Measurements from ENCODE around the gene HBG1.
"Not testable (repeated sequence)": the region's sequence is repeated elsewhere in the genome, so short reads cannot be mapped to it uniquely, and the experiment has no call there.

Gene HBG1

DNA sequence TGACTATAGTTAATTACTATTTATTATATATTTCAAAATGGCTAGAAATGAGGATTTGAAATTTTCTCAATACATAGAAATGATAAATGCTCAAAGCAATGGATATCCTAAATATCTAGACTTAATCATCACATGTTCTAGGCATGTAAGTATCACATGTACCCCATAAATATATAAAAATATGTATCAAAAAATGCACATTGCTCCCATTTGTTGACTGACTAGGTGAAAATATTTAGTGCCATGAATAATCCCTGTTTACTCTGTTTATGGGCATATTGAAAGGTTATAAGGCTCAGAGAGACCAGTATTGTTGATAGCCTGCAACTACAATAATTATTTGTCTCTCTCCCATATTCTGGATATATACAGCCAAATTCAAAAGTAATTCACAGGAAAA, 17.0 kb upstream of the HBG1 start:
- no peak overlapping the region for H3K27ac Mint-ChIP-seq
- H3K36me3 Mint-ChIP-seq (ENCODE audit: low read depth), result no peaks in the 10 kb centered on the region
- no peaks in the 10 kb centered on the region for H3K9me3 Mint-ChIP-seq
- no peaks in the 10 kb centered on the region for H3K4me1 Mint-ChIP-seq (ENCODE audit: low read depth)
- intact Hi-C loops (cut with micrococcal nuclease), result no loop called here
- no peaks in the 10 kb centered on the region for H3K27me3 Mint-ChIP-seq
- H3K4me3 Mint-ChIP-seq, result no peak overlapping the region

DNA sequence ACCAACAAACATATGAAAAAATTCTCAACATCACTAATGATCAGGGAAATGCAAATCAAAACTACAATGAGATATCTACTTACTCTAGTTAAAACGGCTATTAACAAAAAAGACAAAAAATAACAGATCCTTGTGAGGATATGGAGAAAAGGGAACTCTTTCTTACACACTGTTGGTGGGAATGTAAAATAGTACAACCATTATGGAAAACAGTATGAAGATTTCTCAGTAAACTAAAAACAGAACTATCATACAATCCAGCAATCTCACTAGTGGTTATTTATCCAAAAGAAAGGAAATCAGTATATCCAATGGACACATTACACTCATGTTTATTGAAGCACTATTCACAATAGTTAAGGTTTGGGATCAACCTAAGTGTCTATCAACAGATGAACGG, 16.2 kb upstream of the HBG1 start:
- no peak overlapping the region for H3K27ac Mint-ChIP-seq
- no peaks in the 10 kb centered on the region for H3K36me3 Mint-ChIP-seq (ENCODE audit: low read depth)
- intact Hi-C loops (cut with micrococcal nuclease), result no loop called here
- no peaks in the 10 kb centered on the region for H3K27me3 Mint-ChIP-seq
- H3K4me3 Mint-ChIP-seq, result no peak overlapping the region
- H3K4me1 Mint-ChIP-seq (ENCODE audit: low read depth), result no peaks in the 10 kb centered on the region
- no peaks in the 10 kb centered on the region for H3K9me3 Mint-ChIP-seq

DNA sequence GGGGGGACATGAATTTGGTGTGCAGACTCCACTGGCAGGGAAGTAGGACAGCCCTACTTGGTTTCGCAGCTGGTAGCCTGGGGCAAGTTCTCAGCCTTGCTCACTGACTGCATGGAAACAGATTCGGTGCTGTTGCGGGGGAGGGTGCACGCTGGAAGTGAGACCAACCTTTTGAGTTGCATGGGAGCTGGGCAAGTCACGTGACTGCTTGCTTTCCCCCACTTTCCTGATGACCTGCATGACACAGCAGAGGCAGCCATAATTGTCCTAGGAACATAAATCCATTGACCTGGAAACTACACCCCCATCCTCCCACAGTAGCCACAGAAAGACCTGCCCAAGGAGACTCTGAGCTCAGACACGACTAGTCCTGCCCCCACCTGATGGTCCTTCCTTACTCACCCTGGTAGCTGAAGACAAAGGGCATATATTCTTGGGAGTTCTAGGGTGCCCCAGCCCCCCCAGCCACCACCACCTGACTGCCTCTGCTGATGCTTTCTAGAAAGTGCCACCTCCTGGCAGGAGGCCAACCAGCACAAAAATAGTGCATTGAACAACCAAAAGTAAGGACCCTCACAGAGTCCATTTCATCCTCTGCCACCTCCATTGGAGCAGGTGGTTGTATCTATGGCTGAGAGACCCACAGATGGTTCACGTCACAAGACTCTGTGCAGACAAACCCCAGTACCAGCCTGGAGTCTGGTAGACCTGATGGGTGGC, 9.0 kb upstream of the HBG1 start:
- no peak overlapping the region for H3K27ac Mint-ChIP-seq

DNA sequence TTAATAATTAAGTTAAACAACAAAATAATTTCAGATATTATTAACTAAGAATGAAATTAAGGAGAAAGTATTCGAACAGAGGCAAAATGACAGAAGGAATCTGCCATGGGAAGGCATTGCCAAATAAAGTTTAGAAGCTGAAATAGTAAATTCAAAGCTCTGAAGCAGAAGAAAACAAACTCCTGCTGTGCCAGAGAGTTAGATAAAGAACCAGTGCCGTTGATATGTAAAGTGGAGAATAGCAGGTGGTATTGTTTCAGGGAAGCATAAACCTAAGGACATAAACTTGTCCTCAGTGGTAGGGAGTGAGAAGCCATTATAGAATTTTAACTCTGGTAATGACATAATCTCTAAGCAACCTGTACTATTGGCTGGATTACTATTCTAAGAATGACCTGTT, 7.6 kb upstream of the HBG1 start:
- Mint-ChIP-seq H3K4me1 (ENCODE audit: low read depth) (no peaks in the 10 kb centered on the region), H3K36me3 (ENCODE audit: low read depth) (no peaks in the 10 kb centered on the region), H3K27ac (no peak overlapping the region), H3K4me3 (no peak overlapping the region), H3K9me3 (no peaks in the 10 kb centered on the region), H3K27me3 (no peaks in the 10 kb centered on the region)
- intact Hi-C loops (cut with micrococcal nuclease), result no loop called here

More for the DNA sequence above, 9.0 kb upstream of the HBG1 start:
- H3K9me3 Mint-ChIP-seq, result no peaks in the 10 kb centered on the region
- no peaks in the 10 kb centered on the region for H3K27me3 Mint-ChIP-seq
- H3K4me1 Mint-ChIP-seq (ENCODE audit: low read depth), result no peaks in the 10 kb centered on the region
- H3K4me3 Mint-ChIP-seq, result no peak overlapping the region
- intact Hi-C loops (cut with micrococcal nuclease), result no loop called here
- H3K36me3 Mint-ChIP-seq (ENCODE audit: low read depth), result no peaks in the 10 kb centered on the region

DNA sequence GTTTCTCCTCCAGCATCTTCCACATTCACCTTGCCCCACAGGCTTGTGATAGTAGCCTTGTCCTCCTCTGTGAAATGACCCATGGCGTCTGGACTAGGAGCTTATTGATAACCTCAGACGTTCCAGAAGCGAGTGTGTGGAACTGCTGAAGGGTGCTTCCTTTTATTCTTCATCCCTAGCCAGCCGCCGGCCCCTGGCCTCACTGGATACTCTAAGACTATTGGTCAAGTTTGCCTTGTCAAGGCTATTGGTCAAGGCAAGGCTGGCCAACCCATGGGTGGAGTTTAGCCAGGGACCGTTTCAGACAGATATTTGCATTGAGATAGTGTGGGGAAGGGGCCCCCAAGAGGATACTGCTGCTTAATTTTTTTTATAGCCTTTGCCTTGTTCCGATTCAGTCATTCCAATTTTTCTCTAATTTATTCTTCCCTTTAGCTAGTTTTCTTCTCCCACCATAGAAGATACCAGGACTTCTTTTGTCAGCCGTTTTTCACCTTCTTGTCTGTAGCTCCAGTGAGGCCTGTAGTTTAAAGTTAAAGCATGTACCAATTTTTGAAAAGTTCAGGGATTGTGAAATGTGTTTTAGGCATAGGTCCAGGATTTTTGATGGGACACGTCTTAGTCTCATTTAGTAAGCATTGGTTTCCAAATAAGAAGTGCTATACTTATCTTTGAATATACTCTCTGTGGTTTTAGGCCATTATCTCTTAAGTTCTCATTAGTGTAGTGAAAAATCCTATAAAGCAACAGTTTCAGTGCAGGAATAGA, 5.2 kb upstream of the HBG1 start, which contains the start of gene HBG2:
Gene HBG2 (minus strand): TSS at position 136 of the 768 bp plus-strand sequence. CDS start 53 bp downstream, at position 83.
- H3K4me1 Mint-ChIP-seq (ENCODE audit: low read depth); H3K27me3 Mint-ChIP-seq; H3K36me3 Mint-ChIP-seq (ENCODE audit: low read depth); H3K9me3 Mint-ChIP-seq; H3K4me3 Mint-ChIP-seq; intact Hi-C loops (cut with micrococcal nuclease); H3K27ac Mint-ChIP-seq: not testable (repeated sequence)

DNA sequence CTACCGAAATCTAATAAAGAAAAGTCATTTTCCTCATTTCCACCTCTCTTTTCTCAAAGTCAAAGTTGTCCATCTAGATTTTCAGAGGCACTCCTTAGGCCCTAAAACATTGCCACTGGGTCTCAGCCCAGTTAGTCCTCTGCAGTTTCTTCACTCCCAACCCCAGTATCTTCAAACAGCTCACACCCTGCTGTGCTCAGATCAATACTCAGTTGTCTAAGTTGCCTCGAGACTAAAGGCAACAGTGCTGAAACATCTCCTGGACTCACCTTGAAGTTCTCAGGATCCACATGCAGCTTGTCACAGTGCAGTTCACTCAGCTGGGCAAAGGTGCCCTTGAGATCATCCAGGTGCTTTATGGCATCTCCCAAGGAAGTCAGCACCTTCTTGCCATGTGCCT, 4.4 kb upstream of the HBG1 start:
- H3K36me3 Mint-ChIP-seq (ENCODE audit: low read depth); intact Hi-C loops (cut with micrococcal nuclease); H3K4me3 Mint-ChIP-seq; H3K27me3 Mint-ChIP-seq; H3K9me3 Mint-ChIP-seq; H3K27ac Mint-ChIP-seq; H3K4me1 Mint-ChIP-seq (ENCODE audit: low read depth): not testable (repeated sequence)

DNA sequence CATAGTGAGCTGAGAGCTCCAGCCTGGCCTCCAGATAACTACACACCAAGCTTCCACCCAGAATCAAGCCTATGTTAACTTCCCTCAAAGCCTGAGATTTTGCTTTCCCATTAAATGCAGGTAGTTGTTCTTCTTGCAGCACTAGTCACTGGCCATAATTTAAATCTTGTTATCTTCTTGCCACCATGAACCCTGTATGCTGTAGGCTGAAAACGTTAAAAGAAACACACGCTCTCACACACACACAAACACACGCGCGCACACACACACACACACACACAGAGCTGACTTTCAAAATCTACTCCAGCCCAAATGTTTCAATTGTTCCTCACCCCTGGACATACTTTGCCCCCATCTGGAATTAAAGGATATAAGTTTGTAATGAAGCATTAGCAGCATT, 3.8 kb upstream of the HBG1 start:
- H3K9me3 Mint-ChIP-seq; H3K27ac Mint-ChIP-seq; H3K4me3 Mint-ChIP-seq; intact Hi-C loops (cut with micrococcal nuclease); H3K36me3 Mint-ChIP-seq (ENCODE audit: low read depth); H3K4me1 Mint-ChIP-seq (ENCODE audit: low read depth); H3K27me3 Mint-ChIP-seq: not testable (repeated sequence)

DNA sequence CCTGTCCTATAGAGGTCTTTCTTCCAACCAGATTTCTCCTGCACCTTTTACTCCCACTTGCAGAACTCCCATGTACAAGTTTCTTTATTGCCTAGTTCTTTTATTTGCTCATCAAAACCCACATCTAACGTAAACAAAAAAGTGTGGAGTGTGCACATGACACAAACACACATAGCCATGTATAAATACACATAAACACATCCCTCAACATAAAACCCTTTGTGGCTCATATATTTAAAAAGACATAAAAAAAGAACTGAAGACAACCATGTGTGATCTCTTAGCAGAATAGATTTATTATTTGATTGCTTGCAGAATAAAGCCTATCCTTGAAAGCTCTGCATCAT, 3.2 kb upstream of the HBG1 start:
- Mint-ChIP-seq H3K27me3 (no peaks in the 10 kb centered on the region), H3K36me3 (ENCODE audit: low read depth) (no peaks in the 10 kb centered on the region), H3K4me1 (ENCODE audit: low read depth) (no peaks in the 10 kb centered on the region), H3K4me3 (no peak overlapping the region), H3K27ac (no peak overlapping the region), H3K9me3 (no peaks in the 10 kb centered on the region)
- intact Hi-C loops (cut with micrococcal nuclease), result no loop called here

DNA sequence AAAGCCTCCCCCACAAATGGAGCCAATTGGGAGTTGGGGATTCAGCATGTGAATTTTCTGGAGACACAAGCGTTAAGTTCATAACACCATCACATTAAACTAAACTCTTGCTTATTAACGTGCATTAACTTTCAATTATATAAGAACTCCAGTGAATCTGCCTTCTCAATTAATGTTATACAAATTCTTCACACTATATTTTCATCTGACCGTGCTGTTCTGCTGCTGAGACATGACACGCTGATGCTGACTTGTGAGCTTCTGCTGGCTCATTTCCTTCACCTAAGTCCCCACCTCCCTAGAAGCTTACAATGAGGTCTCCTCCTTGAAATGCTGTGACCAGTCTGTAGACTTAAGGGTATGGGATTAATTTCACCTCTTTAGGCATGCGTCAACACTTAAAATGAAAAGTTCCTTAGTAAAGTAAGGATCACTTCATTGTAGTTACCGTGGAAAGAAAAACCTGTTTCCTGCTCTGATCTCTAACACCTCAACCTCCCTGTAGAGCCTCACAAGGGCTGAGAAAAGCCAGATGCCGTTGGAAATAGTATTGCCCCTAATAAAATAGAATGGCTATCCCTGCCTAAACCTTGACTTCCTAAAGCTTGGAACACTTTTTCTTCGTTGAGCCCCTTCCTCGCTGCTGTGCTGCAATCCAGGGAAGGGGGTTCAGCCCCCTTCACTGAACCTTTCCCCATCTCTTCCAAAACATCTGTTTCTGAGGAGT, 2.7 kb upstream of the HBG1 start:
- intact Hi-C loops (cut with micrococcal nuclease), result no loop called here

DNA sequence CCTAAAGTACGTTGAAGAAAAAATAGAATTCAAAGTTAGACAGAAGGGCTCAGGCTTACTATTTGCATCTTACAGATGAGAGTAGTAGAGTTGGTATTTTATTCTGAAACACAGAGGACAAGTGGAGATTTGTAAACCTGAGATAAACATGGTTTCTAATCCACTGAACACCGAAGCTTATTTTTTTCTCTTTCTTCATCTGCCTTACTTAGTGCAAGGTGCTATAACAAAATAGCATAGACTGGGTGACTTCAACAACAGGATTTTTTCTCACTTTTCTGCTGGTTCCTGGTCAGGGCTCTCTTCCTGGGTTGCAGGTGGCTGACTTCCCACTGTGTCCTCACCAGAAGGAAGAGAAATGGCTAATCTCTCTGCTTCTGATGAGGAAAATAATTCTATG, 2.1 kb upstream of the HBG1 start:
- H3K36me3 Mint-ChIP-seq (ENCODE audit: low read depth), result no peaks in the 10 kb centered on the region
- H3K9me3 Mint-ChIP-seq, result no peaks in the 10 kb centered on the region
- no peak overlapping the region for H3K27ac Mint-ChIP-seq
- intact Hi-C loops (cut with micrococcal nuclease), result no loop called here
- H3K4me1 Mint-ChIP-seq (ENCODE audit: low read depth), result no peaks in the 10 kb centered on the region
- no peak overlapping the region for H3K4me3 Mint-ChIP-seq
- no peaks in the 10 kb centered on the region for H3K27me3 Mint-ChIP-seq

More for the DNA sequence above, 2.7 kb upstream of the HBG1 start:
- Mint-ChIP-seq H3K27ac (no peak overlapping the region), H3K4me1 (ENCODE audit: low read depth) (no peaks in the 10 kb centered on the region), H3K27me3 (no peaks in the 10 kb centered on the region), H3K4me3 (no peak overlapping the region), H3K36me3 (ENCODE audit: low read depth) (no peaks in the 10 kb centered on the region), H3K9me3 (no peaks in the 10 kb centered on the region)

DNA sequence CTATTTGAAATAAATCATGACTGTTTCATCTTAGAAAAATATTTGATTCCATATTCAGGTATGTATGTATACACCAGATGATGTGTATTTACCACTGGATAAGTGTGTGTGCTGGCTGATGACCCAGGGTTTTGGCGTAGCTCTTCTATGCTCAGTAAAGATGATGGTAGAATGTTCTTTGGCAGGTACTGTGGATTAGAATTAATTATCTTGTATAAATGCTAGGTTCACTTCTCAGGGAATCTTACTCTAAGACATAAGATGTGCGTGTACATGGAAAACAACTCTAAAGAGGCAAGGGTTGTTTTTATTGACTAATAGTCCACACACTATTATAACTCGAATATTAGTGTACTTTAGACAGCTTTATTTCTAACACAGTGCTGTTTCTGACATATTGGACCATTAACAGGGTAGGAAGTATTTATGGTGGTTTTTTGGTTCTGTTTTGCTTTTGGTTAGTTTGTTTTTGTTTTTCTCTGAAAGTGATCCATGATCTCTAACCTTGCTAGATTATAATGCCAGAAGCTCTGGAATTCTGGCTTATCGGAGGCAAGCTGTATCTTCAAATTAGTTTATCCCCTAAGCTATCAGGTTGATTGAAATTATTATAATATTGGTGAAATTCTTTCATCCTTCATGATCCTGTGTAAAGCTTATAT, 1.0 kb upstream of the HBG1 start:
- H3K4me1 Mint-ChIP-seq (ENCODE audit: low read depth), result no peaks in the 10 kb centered on the region
- no peak overlapping the region for H3K4me3 Mint-ChIP-seq
- H3K9me3 Mint-ChIP-seq, result no peaks in the 10 kb centered on the region
- H3K36me3 Mint-ChIP-seq (ENCODE audit: low read depth), result no peaks in the 10 kb centered on the region
- H3K27ac Mint-ChIP-seq, result no peak overlapping the region
- H3K27me3 Mint-ChIP-seq, result no peaks in the 10 kb centered on the region
- intact Hi-C loops (cut with micrococcal nuclease), result no loop called here

DNA sequence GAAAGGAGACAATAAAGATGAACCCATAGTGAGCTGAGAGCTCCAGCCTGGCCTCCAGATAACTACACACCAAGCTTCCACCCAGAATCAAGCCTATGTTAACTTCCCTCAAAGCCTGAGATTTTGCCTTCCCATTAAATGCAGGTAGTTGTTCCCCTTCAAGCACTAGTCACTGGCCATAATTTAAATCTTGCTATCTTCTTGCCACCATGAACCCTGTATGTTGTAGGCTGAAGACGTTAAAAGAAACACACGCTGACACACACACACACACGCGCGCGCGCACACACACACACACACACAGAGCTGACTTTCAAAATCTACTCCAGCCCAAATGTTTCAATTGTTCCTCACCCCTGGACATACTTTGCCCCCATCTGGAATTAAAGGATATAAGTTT, 1.2 kb downstream of the HBG1 start:
- intact Hi-C loops (cut with micrococcal nuclease); H3K27ac Mint-ChIP-seq; H3K9me3 Mint-ChIP-seq; H3K4me1 Mint-ChIP-seq (ENCODE audit: low read depth); H3K27me3 Mint-ChIP-seq; H3K4me3 Mint-ChIP-seq; H3K36me3 Mint-ChIP-seq (ENCODE audit: low read depth): not testable (repeated sequence)

DNA sequence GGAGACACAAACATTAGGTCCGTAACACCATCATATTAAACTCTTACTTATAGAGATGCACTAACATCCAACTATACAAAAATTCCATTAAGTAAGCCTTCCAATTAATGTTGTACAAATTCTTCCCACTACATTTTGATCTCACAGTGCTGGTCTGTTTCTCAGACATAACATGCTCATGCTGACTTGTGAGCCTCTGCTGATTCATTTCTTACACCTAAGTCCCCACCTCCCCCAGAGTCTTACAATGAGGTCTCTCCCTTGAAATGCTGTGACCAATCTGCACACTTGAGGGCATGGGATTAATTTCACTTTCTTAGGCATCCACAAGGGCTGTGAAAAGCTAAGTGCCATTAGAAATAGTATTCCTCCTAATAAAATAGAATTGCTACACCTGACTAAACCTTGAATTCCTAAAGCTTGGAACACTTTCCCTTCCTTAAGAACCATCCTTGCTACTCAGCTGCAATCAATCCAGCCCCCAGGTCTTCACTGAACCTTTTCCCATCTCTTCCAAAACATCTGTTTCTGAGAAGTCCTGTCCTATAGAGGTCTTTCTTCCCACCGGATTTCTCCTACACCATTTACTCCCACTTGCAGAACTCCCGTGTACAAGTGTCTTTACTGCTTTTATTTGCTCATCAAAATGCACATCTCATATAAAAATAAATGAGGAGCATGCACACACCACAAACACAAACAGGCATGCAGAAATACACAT, 2.0 kb downstream of the HBG1 start:
- H3K4me3 Mint-ChIP-seq, result no peak overlapping the region
- intact Hi-C loops (cut with micrococcal nuclease), result no loop called here
- no peaks in the 10 kb centered on the region for H3K36me3 Mint-ChIP-seq (ENCODE audit: low read depth)
- no peaks in the 10 kb centered on the region for H3K4me1 Mint-ChIP-seq (ENCODE audit: low read depth)
- H3K9me3 Mint-ChIP-seq, result no peaks in the 10 kb centered on the region
- H3K27ac Mint-ChIP-seq, result no peak overlapping the region
- no peaks in the 10 kb centered on the region for H3K27me3 Mint-ChIP-seq
